HFF-Myc (cell line): ENCODE measurements around the gene TLL2.

Experiments used
- DNase-seq: peaks from one replicate; pipeline ENCODE4 v3.0.0-alpha.2; 2011; ENCODE audit warnings: low read depth; ENCODE audit errors: extremely low read depth
- H3K4me3 ChIP-seq: replicated peaks from 2 replicates; pipeline ENCODE4 v1.5.1; 2011; ENCODE audit warnings: low read depth, mild to moderate bottlenecking, control low read depth, low read length
- CTCF ChIP-seq: IDR thresholded peaks from 2 replicates; pipeline ENCODE4 v1.5.1; 2012; ENCODE audit warnings: mild to moderate bottlenecking, low read depth, low read length, control low read depth; ENCODE audit errors: missing control alignments

TLL2 gene

GRCh38 chr10:96507044-96507443 is 6.7 kb downstream of the TLL2 start:
- no peak for TF ChIP-seq CTCF
- no peak overlapping the region for H3K4me3 ChIP-seq
- no peak for DNase-seq

GRCh38 chr10:96505150-96506136 is 8.3 kb downstream of the TLL2 start:
- TF ChIP-seq CTCF, result no peak
- no peak overlapping the region for H3K4me3 ChIP-seq
- DNase-seq, result no peak

- no peak for DNase-seq
- TF ChIP-seq CTCF, result no peak
- H3K4me3 ChIP-seq, result no peak overlapping the region
These were observed 11.0 kb downstream of the TLL2 start for GRCh38 chr10:96502561-96503282.

GRCh38 chr10:96501985-96502384 is 11.7 kb downstream of the TLL2 start:
- DNase-seq, result no peak
- H3K4me3 ChIP-seq, result no peak overlapping the region
- TF ChIP-seq CTCF, result no peak

- no peak for TF ChIP-seq CTCF
- no peak overlapping the region for H3K4me3 ChIP-seq
- no peak for DNase-seq
These were observed 13.2 kb downstream of the TLL2 start for GRCh38 chr10:96500519-96500918.

- no peak overlapping the region for H3K4me3 ChIP-seq
- TF ChIP-seq CTCF, result no peak
- no peak for DNase-seq
These were observed 13.7 kb downstream of the TLL2 start for GRCh38 chr10:96500050-96500449.
